ENCODE measurements around the gene GPR143.

The GPR143 gene

DNA sequence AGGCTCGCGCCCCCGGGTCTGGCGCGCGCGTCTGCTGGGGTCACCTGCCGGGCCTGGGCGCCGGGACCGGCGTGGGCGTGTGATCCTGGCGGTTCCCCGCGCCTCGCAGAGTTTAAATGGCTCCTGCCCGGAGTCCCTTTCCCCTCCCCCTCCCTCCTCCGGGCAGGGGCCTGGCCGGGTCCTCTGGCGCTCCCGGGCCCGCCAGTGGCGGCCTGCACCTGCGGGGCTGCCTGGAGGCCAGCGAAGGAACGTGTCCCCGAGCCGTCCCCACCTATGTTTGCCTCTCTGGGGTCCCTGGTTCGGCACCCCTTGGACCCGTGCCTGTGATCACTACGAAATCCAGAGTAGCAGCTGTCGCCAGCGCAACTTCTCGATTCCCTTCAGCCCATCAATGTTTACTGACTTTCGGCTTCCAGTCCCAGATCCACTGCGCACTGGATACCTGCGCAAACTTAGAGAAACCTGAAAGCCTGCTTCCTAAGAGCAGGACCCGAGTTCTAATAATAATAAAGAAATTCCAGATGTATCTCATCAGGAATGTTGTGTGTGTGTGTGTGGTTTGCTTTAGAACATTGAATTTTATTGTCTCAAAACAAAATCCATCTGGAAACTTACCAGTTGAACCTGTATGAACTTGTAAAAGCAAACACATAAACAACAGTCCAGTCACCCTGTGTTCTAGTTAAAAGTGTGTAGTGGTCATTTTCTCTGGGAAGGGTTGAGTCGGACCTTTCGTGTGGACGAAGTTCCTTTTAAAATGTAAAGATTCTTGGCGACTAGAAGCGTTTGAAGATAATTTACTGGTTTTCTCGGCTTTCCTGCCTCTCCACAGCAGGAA lies 21.4 kb upstream of the GPR143 start (continued):
- TF ChIP-seq POU6F1 (CRISPR knock-in tag; IDR thresholded peaks at IDR 0.05; ENCODE audit: borderline replicate concordance, low read depth) (no peak), ZNF565 (CRISPR knock-in tag; conservative IDR thresholded peaks at IDR 0.05; ENCODE audit: low read depth) (no peak)

DNA sequence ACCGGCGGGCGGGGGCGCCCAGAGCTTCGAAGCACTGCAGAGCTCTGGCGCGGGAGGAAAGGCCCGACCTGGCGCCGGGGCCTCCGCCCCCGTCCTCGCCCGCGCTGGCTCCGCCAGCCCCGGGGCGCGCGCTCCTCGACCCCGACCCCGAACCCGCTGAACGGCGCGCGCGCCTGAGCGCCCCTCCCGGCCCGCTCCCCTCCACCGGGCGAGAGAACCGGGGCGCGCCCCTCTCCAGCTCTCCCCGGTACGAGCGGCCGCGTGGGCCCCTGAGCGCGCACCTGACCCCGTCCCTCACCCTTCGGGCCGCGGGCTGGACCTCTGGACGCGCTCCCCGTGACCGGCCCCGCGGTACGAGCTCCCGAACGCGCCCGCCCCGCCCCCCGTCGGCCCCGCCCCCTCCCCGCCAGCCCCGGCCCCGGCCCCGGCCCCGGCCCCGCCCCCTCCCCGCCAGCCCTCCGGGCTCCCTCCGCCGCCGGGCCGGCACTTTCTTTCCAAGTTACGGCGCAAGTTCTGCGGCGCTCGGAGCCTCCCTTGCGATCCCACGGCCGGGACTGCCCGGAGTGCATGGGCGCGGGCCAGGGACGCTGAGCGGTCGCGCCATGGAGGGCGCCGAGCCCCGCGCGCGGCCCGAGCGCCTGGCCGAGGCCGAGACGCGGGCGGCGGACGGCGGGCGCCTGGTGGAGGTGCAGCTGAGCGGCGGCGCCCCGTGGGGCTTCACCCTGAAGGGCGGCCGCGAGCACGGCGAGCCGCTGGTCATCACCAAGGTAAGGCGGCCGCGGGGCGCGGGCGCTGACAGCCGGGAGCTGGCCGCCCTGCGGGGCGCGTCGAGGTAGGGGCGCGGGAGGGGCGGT lies 20.5 kb upstream of the GPR143 start, which contains the start of gene SHROOM2:
Gene SHROOM2, plus strand, starts transcription at position 486 of the 854 bp plus-strand sequence. Its CDS starts 117 bp downstream, at position 603.
- ATAC-seq = no peak
- TF ChIP-seq CSRNP3 (CRISPR knock-in tag; IDR thresholded peaks at IDR 0.05) (no peak), ZC3H10 (CRISPR knock-in tag; IDR thresholded peaks at IDR 0.05) (no peak), ZNF565 (CRISPR knock-in tag; conservative IDR thresholded peaks at IDR 0.05; ENCODE audit: low read depth) (no peak), PPARA (CRISPR knock-in tag; IDR thresholded peaks at IDR 0.05; ENCODE audit: borderline replicate concordance) (no peak), TSHZ2 (CRISPR knock-in tag; IDR thresholded peaks at IDR 0.05) (no peak), ZNF8 (CRISPR knock-in tag; IDR thresholded peaks at IDR 0.05) (no peak), TOX (CRISPR knock-in tag; IDR thresholded peaks at IDR 0.05; ENCODE audit: borderline replicate concordance) (no peak), ISL1 (CRISPR knock-in tag; IDR thresholded peaks at IDR 0.05) (no peak), ZNF70 (CRISPR knock-in tag; IDR thresholded peaks at IDR 0.05) (no peak), ARNTL (CRISPR knock-in tag; IDR thresholded peaks at IDR 0.05; ENCODE audit: borderline replicate concordance, low read depth) (no peak), CREB5 (CRISPR knock-in tag; IDR thresholded peaks at IDR 0.05; ENCODE audit: low read depth) (no peak), ZFP3 (CRISPR knock-in tag; IDR thresholded peaks at IDR 0.05) (no peak)

- ATAC-seq = no peak
- TF ChIP-seq CSDC2 (CRISPR knock-in tag; IDR thresholded peaks at IDR 0.05) = no peak
- no peak for TF ChIP-seq ZNF8 (CRISPR knock-in tag; IDR thresholded peaks at IDR 0.05)
- no peak for TF ChIP-seq ZFP30 (CRISPR knock-in tag; IDR thresholded peaks at IDR 0.05)
- TF ChIP-seq TCF4 (CRISPR knock-in tag; IDR thresholded peaks at IDR 0.05; ENCODE audit: borderline replicate concordance) = no peak
- no peak for TF ChIP-seq ESRRG (CRISPR knock-in tag; IDR thresholded peaks at IDR 0.05)
- TF ChIP-seq SNAI2 (CRISPR knock-in tag; IDR thresholded peaks at IDR 0.05) = no peak
- no peak for TF ChIP-seq ARNTL (CRISPR knock-in tag; IDR thresholded peaks at IDR 0.05; ENCODE audit: borderline replicate concordance, low read depth)
- no peak for TF ChIP-seq TOX (CRISPR knock-in tag; IDR thresholded peaks at IDR 0.05; ENCODE audit: borderline replicate concordance)
- no peak for TF ChIP-seq PATZ1 (CRISPR knock-in tag; IDR thresholded peaks at IDR 0.05; ENCODE audit: borderline replicate concordance)
- TF ChIP-seq GLIS3 (CRISPR knock-in tag; IDR thresholded peaks at IDR 0.05) = no peak
- no peak for TF ChIP-seq POU6F1 (CRISPR knock-in tag; IDR thresholded peaks at IDR 0.05; ENCODE audit: borderline replicate concordance, low read depth)
- TF ChIP-seq CSRNP3 (CRISPR knock-in tag; IDR thresholded peaks at IDR 0.05) = no peak
Measured at GRCh38 chrX:9785254-9785943, 19.8 kb upstream of the GPR143 start.
